Measurements from ENCODE around the gene MMP17. TPM values are rescaled to one million over a fixed set of nuclear protein-coding genes. Genes with fewer than 3 reads are reported as not detected.
A peak's percentile ranks its signal among the peaks of the same experiment; 100 is the strongest.

The MMP17 gene
- total RNA-seq, 2 experiments from 2014 or later: 0.17 to 0.27 TPM

GRCh38 chr12:131864469-131864868, 36.3 kb downstream of the MMP17 start:
- H3K36me3 Mint-ChIP-seq (ENCODE audit: low read depth): no peaks in the 10 kb centered on the region
- ChIA-PET POLR2A (no interaction called here), CTCF (no interaction called here)
- H3K27ac ChIP-seq (ENCODE audit: low read depth in 1 of 2, low read length in 2 of 2): no peak overlapping the region
- DNase-seq (no peak), ATAC-seq (ENCODE audit: poor library complexity) (no peak)
- TF ChIP-seq, protein P1, sequence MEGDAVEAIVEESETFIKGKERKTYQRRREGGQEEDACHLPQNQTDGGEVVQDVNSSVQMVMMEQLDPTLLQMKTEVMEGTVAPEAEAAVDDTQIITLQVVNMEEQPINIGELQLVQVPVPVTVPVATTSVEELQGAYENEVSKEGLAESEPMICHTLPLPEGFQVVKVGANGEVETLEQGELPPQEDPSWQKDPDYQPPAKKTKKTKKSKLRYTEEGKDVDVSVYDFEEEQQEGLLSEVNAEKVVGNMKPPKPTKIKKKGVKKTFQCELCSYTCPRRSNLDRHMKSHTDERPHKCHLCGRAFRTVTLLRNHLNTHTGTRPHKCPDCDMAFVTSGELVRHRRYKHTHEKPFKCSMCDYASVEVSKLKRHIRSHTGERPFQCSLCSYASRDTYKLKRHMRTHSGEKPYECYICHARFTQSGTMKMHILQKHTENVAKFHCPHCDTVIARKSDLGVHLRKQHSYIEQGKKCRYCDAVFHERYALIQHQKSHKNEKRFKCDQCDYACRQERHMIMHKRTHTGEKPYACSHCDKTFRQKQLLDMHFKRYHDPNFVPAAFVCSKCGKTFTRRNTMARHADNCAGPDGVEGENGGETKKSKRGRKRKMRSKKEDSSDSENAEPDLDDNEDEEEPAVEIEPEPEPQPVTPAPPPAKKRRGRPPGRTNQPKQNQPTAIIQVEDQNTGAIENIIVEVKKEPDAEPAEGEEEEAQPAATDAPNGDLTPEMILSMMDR (IDR thresholded peaks at IDR 0.05): no peak
- no peaks in the 10 kb centered on the region for H3K27me3 Mint-ChIP-seq
- no peaks in the 10 kb centered on the region for H3K36me3 ChIP-seq (ENCODE audit: insufficient read depth, low read length)
- no peak overlapping the region for H3K27ac Mint-ChIP-seq
- intact Hi-C loops (cut with DNase I, micrococcal nuclease): no loop called here
- H3K4me3 ChIP-seq (ENCODE audit: low read length): no peak overlapping the region
- H3K4me1 Mint-ChIP-seq (ENCODE audit: low read depth): peaks cover 5% of the 10 kb centered on the region
- H3K4me3 Mint-ChIP-seq: no peak overlapping the region
- no peaks in the 10 kb centered on the region for H3K27me3 ChIP-seq (ENCODE audit: control insufficient read depth in 1 of 2, insufficient read depth in 2 of 2, low read length in 2 of 2)
- no peaks in the 10 kb centered on the region for H3K9me3 ChIP-seq (ENCODE audit: control insufficient read depth in 1 of 2, insufficient read depth in 1 of 2, low read length in 2 of 2)
- peaks cover 16% of the 10 kb centered on the region for H3K4me1 ChIP-seq (ENCODE audit: insufficient read depth, low read length)
- no peaks in the 10 kb centered on the region for H3K9me3 Mint-ChIP-seq

- intact Hi-C loops (cut with DNase I, micrococcal nuclease): no loop called here
- peaks cover 5% of the 10 kb centered on the region for H3K4me1 Mint-ChIP-seq (ENCODE audit: low read depth)
- DNase-seq (no peak), ATAC-seq (ENCODE audit: poor library complexity) (no peak)
- H3K9me3 Mint-ChIP-seq: no peaks in the 10 kb centered on the region
- no peak overlapping the region for H3K27ac Mint-ChIP-seq
- Histone ChIP-seq H3K27ac (ENCODE audit: low read depth in 1 of 2, low read length in 2 of 2) (no peak overlapping the region), H3K36me3 (ENCODE audit: insufficient read depth, low read length) (no peaks in the 10 kb centered on the region), H3K4me1 (ENCODE audit: insufficient read depth, low read length) (peaks cover 16% of the 10 kb centered on the region), H3K9me3 (ENCODE audit: control insufficient read depth in 1 of 2, insufficient read depth in 1 of 2, low read length in 2 of 2) (no peaks in the 10 kb centered on the region), H3K4me3 (ENCODE audit: low read length) (no peak overlapping the region), H3K27me3 (ENCODE audit: control insufficient read depth in 1 of 2, insufficient read depth in 2 of 2, low read length in 2 of 2) (no peaks in the 10 kb centered on the region)
- no peak overlapping the region for H3K4me3 Mint-ChIP-seq
- ChIA-PET CTCF (no interaction called here), POLR2A (no interaction called here)
- no peaks in the 10 kb centered on the region for H3K27me3 Mint-ChIP-seq
- no peaks in the 10 kb centered on the region for H3K36me3 Mint-ChIP-seq (ENCODE audit: low read depth)
- TF ChIP-seq, protein P1 (IDR thresholded peaks at IDR 0.05): no peak
These were observed 37.1 kb downstream of the MMP17 start for GRCh38 chr12:131865180-131865875.

- no peaks in the 10 kb centered on the region for H3K9me3 ChIP-seq (ENCODE audit: control insufficient read depth in 1 of 2, insufficient read depth in 1 of 2, low read length in 2 of 2)
- no peak for ATAC-seq (ENCODE audit: poor library complexity)
- POLR2A ChIA-PET: no interaction called here
- peak in 1 of 14 experiments; percentile 10 for DNase-seq
- no peak overlapping the region for H3K27ac ChIP-seq (ENCODE audit: low read depth in 1 of 2, low read length in 2 of 2)
- intact Hi-C loops (cut with DNase I, micrococcal nuclease): no loop called here
- H3K4me3 ChIP-seq (ENCODE audit: low read length): no peak overlapping the region
- no peak overlapping the region for H3K4me3 Mint-ChIP-seq
- H3K36me3 Mint-ChIP-seq (ENCODE audit: low read depth): no peaks in the 10 kb centered on the region
- no peaks in the 10 kb centered on the region for H3K36me3 ChIP-seq (ENCODE audit: insufficient read depth, low read length)
- no peaks in the 10 kb centered on the region for H3K27me3 ChIP-seq (ENCODE audit: control insufficient read depth in 1 of 2, insufficient read depth in 2 of 2, low read length in 2 of 2)
- H3K4me1 Mint-ChIP-seq (ENCODE audit: low read depth): no peaks in the 10 kb centered on the region
- no peaks in the 10 kb centered on the region for H3K9me3 Mint-ChIP-seq
- TF ChIP-seq, protein P1 (IDR thresholded peaks at IDR 0.05): no peak
- no peak overlapping the region for H3K27ac Mint-ChIP-seq
- CTCF ChIA-PET: no interaction called here
- H3K4me1 ChIP-seq (ENCODE audit: insufficient read depth, low read length): peaks cover 3% of the 10 kb centered on the region
- H3K27me3 Mint-ChIP-seq: no peaks in the 10 kb centered on the region
These were observed 39.3 kb downstream of the MMP17 start for GRCh38 chr12:131867471-131867870.
